T-helper 9 cell (primary cell): ENCODE data around the gene DAD1.
"Not testable (repeated sequence)": the region's sequence is repeated elsewhere in the genome, so short reads cannot be mapped to it uniquely, and the experiment has no call there.

Source experiments
- DNase-seq: peaks from one replicate; pipeline ENCODE4 v3.0.0-alpha.2; 2020

The DAD1 gene

DNA sequence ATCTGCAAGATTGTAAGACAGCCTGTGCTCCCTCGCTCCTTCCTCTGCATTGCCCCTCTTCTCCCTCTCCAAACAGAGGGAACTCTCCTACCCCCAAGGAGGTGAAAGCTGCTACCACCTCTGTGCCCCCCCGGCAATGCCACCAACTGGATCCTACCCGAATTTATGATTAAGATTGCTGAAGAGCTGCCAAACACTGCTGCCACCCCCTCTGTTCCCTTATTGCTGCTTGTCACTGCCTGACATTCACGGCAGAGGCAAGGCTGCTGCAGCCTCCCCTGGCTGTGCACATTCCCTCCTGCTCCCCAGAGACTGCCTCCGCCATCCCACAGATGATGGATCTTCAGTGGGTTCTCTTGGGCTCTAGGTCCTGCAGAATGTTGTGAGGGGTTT lies 37.4 kb downstream of the DAD1 start:
- no peak for DNase-seq

DNA sequence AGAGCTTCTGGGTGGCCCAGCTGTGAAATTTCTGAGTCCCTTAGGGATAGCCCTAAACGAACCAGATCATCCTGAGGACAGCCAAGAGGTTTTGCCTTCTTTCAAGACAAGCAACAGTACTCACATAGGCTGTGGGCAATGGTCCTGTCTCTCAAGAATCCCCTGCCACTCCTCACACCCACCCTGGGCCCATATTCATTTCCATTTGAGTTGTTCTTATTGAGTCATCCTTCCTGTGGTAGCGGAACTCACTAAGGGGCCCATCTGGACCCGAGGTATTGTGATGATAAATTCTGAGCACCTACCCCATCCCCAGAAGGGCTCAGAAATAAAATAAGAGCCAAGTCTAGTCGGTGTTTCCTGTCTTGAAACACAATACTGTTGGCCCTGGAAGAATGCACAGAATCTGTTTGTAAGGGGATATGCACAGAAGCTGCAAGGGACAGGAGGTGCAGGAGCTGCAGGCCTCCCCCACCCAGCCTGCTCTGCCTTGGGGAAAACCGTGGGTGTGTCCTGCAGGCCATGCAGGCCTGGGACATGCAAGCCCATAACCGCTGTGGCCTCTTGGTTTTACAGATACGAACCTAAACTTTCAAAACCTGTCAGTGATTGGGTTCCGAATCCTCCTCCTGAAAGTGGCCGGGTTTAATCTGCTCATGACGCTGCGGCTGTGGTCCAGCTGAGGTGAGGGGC lies 38.9 kb downstream of the DAD1 start:
- DNase-seq, result peak; percentile 53

- no peak for DNase-seq
These were observed 39.6 kb downstream of the DAD1 start for GRCh38 chr14:22549324-22549962.

DNA sequence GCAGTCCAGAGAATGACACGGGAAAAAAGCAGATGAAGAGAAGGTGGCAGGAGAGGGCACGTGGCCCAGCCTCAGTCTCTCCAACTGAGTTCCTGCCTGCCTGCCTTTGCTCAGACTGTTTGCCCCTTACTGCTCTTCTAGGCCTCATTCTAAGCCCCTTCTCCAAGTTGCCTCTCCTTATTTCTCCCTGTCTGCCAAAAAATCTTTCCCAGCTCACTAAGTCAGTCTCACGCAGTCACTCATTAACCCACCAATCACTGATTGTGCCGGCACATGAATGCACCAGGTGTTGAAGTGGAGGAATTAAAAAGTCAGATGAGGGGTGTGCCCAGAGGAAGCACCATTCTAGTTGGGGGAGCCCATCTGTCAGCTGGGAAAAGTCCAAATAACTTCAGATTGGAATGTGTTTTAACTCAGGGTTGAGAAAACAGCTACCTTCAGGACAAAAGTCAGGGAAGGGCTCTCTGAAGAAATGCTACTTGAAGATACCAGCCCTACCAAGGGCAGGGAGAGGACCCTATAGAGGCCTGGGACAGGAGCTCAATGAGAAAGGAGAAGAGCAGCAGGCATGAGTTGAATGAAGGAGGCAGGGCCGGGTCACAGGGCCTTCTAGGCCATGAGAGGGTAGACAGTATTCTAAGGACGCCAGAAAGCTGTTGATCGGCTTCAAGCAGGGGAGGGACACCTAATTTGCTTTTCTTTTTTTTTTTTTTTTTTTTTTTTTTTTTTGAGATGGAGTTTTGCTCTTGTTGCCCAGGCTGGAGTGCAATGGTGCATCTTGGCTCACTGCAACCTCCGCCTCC lies 40.9 kb downstream of the DAD1 start:
- no peak for DNase-seq

GRCh38 chr14:22547313-22547947 lies 41.6 kb downstream of the DAD1 start:
- DNase-seq, result no peak

GRCh38 chr14:22546722-22547071 lies 42.3 kb downstream of the DAD1 start:
- DNase-seq, result no peak

DNA sequence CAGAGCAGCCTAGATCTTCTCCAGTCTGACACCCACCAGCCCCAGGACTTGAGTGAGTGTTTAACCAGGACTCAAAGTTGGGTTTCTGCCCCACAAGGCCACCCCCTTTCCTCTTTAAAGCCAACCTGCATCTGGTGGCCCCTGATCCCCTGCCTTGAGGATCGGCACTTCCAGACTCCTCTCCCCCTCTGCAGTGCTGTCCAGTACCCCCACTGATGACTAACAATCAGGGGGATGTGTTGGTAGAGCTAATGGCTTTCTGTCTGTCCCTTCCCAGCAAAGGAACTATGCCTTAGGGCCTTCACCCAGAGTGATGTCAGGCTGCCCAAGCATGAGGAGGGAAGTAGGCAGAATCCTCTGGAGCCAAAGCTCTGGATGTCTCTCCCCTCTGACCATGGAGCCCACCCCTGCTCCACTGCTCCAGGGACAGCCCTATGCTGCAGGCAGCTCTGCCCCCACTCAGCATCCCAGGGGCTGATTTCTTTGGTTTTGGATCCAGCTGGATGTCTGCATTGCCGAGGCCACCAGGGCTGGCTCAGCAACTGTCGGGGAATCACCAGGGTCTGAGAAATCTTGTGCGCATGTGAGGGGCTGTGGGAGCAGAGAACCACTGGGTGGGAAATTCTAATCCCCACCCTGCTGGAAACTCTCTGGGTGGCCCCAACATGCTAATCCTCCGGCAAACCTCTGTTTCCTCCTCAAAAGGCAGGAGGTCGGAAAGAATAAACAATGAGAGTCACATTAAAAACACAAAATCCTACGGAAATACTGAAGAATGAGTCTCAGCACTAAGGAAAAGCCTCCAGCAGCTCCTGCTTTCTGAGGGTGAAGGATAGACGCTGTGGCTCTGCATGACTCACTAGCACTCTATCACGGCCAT lies 42.9 kb downstream of the DAD1 start:
- no peak for DNase-seq

GRCh38 chr14:22544881-22545420 lies 44.1 kb downstream of the DAD1 start:
- no peak for DNase-seq

GRCh38 chr14:22544406-22544805 lies 44.6 kb downstream of the DAD1 start:
- DNase-seq, result no peak

DNA sequence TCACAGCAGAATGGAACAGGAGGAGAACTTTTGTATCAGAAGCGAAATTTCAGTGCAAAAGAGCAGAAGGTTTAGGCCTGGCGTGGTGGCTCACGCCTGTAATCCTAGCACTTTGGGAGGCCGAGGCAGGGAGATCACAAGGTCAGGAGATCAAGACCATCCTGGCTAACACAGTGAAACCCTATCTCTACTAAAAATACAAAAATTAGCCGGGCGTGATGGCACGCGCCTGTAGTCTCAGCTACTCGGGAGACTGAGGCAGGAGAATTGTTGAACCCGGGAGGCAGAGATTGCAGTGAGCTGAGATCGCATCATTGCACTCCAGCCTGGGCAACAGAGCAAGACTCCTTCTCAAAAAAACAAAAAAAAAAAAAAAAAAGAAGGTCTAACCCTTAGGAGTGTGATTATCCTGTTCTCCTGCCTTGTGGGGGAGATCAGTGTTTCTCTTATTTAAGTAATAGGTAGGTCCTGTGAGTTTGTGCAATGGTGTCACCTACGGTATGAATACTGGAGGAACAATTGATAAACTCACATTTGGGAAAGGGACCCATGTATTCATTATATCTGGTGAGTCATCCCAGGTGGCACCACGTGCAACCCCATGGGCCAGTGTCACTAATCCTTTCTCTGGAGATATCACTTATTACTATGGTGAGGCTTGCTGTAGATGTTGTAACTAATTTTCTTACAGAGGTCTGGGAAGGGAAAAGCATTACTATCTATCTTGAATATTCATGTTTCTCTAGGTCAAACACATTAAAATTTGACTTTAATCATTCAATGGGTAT lies 45.3 kb downstream of the DAD1 start:
- DNase-seq, result not testable (repeated sequence)

- no peak for DNase-seq
These were observed 46.7 kb downstream of the DAD1 start for GRCh38 chr14:22542360-22542759.

GRCh38 chr14:22541721-22542120 lies 47.3 kb downstream of the DAD1 start:
- no peak for DNase-seq

GRCh38 chr14:22540811-22541360 lies 48.1 kb downstream of the DAD1 start:
- no peak for DNase-seq

GRCh38 chr14:22540293-22540692 lies 48.7 kb downstream of the DAD1 start:
- no peak for DNase-seq

- DNase-seq, result no peak
These were observed 49.2 kb downstream of the DAD1 start for GRCh38 chr14:22539831-22540230.

- no peak for DNase-seq
These were observed 50.3 kb downstream of the DAD1 start for GRCh38 chr14:22538671-22539228.

- DNase-seq, result no peak
These were observed 51.4 kb downstream of the DAD1 start for GRCh38 chr14:22537436-22538310.

- peak; percentile 61 for DNase-seq
These were observed 52.1 kb downstream of the DAD1 start for GRCh38 chr14:22536853-22537338.

DNA sequence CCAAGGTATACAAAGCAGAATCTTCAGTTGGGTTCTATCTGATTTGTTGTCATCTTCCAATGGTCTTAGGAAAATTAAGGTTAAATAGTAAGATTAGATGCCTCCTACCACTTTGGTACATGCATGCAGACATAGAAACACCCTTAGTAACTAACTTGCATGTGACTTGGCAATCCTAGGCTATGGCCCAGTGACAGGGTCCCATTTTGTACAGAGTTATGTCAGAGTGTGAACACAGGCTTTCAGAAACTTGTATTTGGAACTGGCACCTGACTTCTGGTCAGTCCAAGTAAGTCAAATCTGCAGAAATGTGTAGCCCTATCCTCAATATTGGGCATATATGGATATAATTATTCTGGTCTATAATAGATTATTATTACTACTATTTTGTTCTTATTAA lies 53.1 kb downstream of the DAD1 start:
- DNase-seq, result no peak
